PC-9 (cell line): ENCODE data around the gene MTERF1. TPM values are rescaled to one million over a fixed set of nuclear protein-coding genes. Genes with fewer than 3 reads are reported as not detected.

ENCODE experiments used
- BruUV-seq: library from RNA; stranded (reverse); fragments of 400-500 nt; replicated peaks from 2 replicates; lab custom pipeline; 2021; lab: Mats Ljungman, UMichigan
- CTCF ChIA-PET: fragments of 300-600 bp; sonication (Branson Sonifier 250); formaldehyde crosslinking; loops from one replicate; lab custom pipeline; 2022; ENCODE audit warnings: antibody characterized with exemption; lab: Charles Lee
- POLR2A ChIA-PET: fragments of 300-600 bp; sonication (Branson Sonifier 250); formaldehyde crosslinking; loops from one replicate; lab custom pipeline; 2022; ENCODE audit warnings: antibody characterized with exemption; ENCODE audit not compliant: unreplicated experiment; lab: Charles Lee
- DNase-seq, 2 experiments: peaks; one replicate each; pipeline versions ENCODE4 v3.0.0 to v3.0.0-alpha.2; 2015 to 2022; ENCODE audit warnings: mixed read lengths in 1 of 2
- H2AFZ ChIP-seq: fragments of 200-600 bp; sonication (generic); 2 replicates; pipeline ENCODE4 v1.8.1; 2017; ENCODE audit warnings: antibody characterized with exemption
- H3F3A ChIP-seq: fragments of 200-600 bp; sonication (generic); 2 replicates; pipeline ENCODE4 v1.8.1; 2017; ENCODE audit warnings: antibody characterized with exemption, mild to moderate bottlenecking, low read depth; ENCODE audit not compliant: insufficient read depth
- H3K27ac ChIP-seq: fragments of 200-600 bp; sonication (generic); 2 replicates; pipeline ENCODE4 v1.6.1; 2016; ENCODE audit warnings: mixed run types
- H3K27me3 ChIP-seq: fragments of 200-600 bp; sonication (generic); 2 replicates; pipeline ENCODE4 v1.6.1; 2016; ENCODE audit warnings: low read depth, mixed run types; ENCODE audit not compliant: insufficient read depth
- H3K36me3 ChIP-seq: fragments of 200-600 bp; sonication (generic); 2 replicates; pipeline ENCODE4 v1.6.1; 2016; ENCODE audit warnings: low read depth, mixed run types
- H3K4me1 ChIP-seq: fragments of 200-600 bp; sonication (generic); replicated peaks from 2 replicates; pipeline ENCODE4 v1.6.1; 2016; ENCODE audit warnings: mixed run types; ENCODE audit not compliant: insufficient read depth
- H3K4me2 ChIP-seq: fragments of 200-600 bp; sonication (generic); 2 replicates; pipeline ENCODE4 v1.6.1; 2017; ENCODE audit warnings: mixed run types
- H3K4me3 ChIP-seq: fragments of 200-600 bp; sonication (generic); 2 replicates; pipeline ENCODE4 v1.6.1; 2016; ENCODE audit warnings: mixed run types
- H3K79me2 ChIP-seq: fragments of 200-600 bp; sonication (generic); 2 replicates; pipeline ENCODE4 v1.6.1; 2017; ENCODE audit warnings: low read depth, mixed run types
- H3K9me2 ChIP-seq: fragments of 200-600 bp; sonication (generic); 2 replicates; pipeline ENCODE4 v1.8.1; 2017; ENCODE audit warnings: mild to moderate bottlenecking; ENCODE audit not compliant: insufficient read depth
- H3K9me3 ChIP-seq: fragments of 200-600 bp; sonication (generic); 2 replicates; pipeline ENCODE4 v1.8.1; 2016; ENCODE audit warnings: low read depth; ENCODE audit not compliant: insufficient read depth
- H4K20me1 ChIP-seq: fragments of 200-600 bp; sonication (generic); 2 replicates; pipeline ENCODE4 v1.8.1; 2017; ENCODE audit not compliant: insufficient read depth
- EZH2 ChIP-seq: fragments of 200-600 bp; sonication (generic); IDR thresholded peaks from 2 replicates; pipeline ENCODE4 v1.8.0; 2017; ENCODE audit warnings: antibody characterized with exemption, low read depth
- intact Hi-C: fragments of 100-400 bp; cut with micrococcal nuclease; formaldehyde crosslinking; loops from one replicate; pipeline ENCODE4 v1.10.0; 2022; ENCODE audit not compliant: unreplicated experiment
- total RNA-seq: library from RNA; stranded (reverse); gene quantifications from 2 replicates; pipeline ENCODE4 v1.2.3, GENCODE V29; 2021
- TF ChIP-seq, protein P1 (sequence below): fragments of 200-600 bp; sonication (generic); conservative IDR thresholded peaks from 2 replicates; pipeline ENCODE4 v1.6.1; 2017; ENCODE audit warnings: mixed run types, antibody characterized with exemption, mild to moderate bottlenecking, moderate library complexity

Gene MTERF1
- total RNA-seq, 1 experiment from 2014 or later: 16.9 TPM

DNA sequence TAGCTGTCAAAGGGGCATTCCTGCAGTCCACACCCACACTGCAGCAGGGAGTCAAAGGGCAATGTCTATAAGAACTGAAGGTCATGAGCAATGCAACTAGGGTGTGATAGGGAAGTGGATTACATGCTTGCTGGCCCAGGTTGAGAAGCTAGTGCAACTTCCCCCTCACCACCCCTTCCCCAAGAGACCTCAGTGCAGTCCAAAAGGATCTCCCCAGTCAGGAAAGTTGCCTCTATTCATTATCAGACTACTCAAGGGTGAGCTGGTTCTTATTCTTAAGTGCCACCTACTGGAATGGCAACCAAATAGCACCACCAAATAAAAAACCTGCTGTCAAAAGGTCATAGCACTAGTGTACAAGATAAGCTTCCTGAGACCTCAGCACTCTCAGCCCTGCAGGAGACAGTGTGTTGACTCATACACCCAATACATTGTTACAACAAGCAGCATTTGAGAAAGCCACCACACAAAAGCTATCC, 28.2 kb downstream of the MTERF1 start:
- TF ChIP-seq, protein P1, sequence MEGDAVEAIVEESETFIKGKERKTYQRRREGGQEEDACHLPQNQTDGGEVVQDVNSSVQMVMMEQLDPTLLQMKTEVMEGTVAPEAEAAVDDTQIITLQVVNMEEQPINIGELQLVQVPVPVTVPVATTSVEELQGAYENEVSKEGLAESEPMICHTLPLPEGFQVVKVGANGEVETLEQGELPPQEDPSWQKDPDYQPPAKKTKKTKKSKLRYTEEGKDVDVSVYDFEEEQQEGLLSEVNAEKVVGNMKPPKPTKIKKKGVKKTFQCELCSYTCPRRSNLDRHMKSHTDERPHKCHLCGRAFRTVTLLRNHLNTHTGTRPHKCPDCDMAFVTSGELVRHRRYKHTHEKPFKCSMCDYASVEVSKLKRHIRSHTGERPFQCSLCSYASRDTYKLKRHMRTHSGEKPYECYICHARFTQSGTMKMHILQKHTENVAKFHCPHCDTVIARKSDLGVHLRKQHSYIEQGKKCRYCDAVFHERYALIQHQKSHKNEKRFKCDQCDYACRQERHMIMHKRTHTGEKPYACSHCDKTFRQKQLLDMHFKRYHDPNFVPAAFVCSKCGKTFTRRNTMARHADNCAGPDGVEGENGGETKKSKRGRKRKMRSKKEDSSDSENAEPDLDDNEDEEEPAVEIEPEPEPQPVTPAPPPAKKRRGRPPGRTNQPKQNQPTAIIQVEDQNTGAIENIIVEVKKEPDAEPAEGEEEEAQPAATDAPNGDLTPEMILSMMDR: peak; percentile 51
- TF ChIP-seq EZH2: no peak
- Histone ChIP-seq H3K9me2 (no peaks in the 10 kb centered on the region), H3K9me3 (peaks cover 3% of the 10 kb centered on the region; the same call in 1 of the 2 replicates), H3K36me3 (no peaks in the 10 kb centered on the region), H2AFZ (no peak overlapping the region), H3K4me1 (peaks cover 13% of the 10 kb centered on the region; the same call in 1 of the 2 replicates), H3K4me3 (no peak overlapping the region), H4K20me1 (no peaks in the 10 kb centered on the region), H3K27me3 (no peaks in the 10 kb centered on the region), H3K27ac (no peak overlapping the region), H3K79me2 (no peaks in the 10 kb centered on the region), H3F3A (no peaks in the 10 kb centered on the region), H3K4me2 (no peak overlapping the region)
- intact Hi-C loops: loop anchor here (5.0 kb wide), 1 partner anchor 295 kb away; no protein-coding TSS in a partner anchor
- BruUV-seq: no TSS peak
- ChIA-PET POLR2A (no interaction called here), CTCF (interaction anchor here (1.0 kb wide), 1 partner anchor 22 kb away, joined by 5 read pairs; no protein-coding TSS in a partner anchor)
- peak in 1 of 2 experiments; percentile 41 for DNase-seq

GRCh38 chr7:91850455-91850854, 30.0 kb downstream of the MTERF1 start:
- intact Hi-C loops: loop anchor here (5.0 kb wide), 1 partner anchor 293 kb away; no protein-coding TSS in a partner anchor
- POLR2A ChIA-PET: no interaction called here
- Histone ChIP-seq H3K4me3 (no peak overlapping the region), H4K20me1 (no peaks in the 10 kb centered on the region), H3K27me3 (no peaks in the 10 kb centered on the region), H3K4me2 (no peak overlapping the region), H3K9me3 (peaks cover 3% of the 10 kb centered on the region; the same call in 1 of the 2 replicates), H3K4me1 (peaks cover 13% of the 10 kb centered on the region; the same call in 1 of the 2 replicates), H3K36me3 (no peaks in the 10 kb centered on the region), H3K9me2 (no peaks in the 10 kb centered on the region), H3K27ac (0 out of 2 replicates have a peak overlapping the region, but pooled peaks have one; percentile 8), H3F3A (no peaks in the 10 kb centered on the region), H2AFZ (no peak overlapping the region), H3K79me2 (no peaks in the 10 kb centered on the region)
- CTCF ChIA-PET: no interaction called here
- no TSS peak for BruUV-seq
- no peak for TF ChIP-seq EZH2
- TF ChIP-seq, protein P1: no peak
- DNase-seq: peak; percentile 33 to 86

DNA sequence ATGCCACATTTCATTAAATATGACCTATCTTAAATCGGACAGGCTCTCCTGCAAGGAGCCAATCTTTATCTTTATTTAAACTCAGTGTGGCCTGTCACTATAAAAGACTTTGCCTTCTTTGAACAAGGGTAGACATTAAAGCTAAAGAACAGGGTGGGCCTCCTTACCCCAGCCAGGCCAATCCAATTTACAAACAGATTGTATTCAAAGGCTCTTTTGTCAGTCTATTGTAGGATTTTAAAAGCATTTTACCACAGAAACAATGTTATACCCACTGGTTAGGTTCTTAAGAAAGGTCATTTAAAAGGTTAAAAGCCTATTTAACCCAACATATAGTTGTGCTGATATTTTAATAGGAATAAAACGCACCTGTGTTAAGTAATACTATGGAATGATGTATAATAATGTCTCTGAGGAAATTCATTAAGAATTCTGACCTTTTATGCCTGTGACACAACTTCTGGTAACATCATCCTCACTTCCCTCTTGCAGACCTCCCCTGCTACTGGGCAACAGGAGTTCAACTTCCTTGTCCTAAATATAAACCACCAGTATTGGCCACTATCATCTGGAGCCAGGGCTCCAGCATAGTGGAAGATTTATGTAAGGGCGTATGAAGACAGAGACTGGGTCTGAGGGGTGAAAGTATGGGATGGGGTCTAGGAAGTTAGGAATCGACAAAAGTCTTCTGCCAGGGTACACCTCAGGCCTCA, 32.5 kb downstream of the MTERF1 start:
- CTCF ChIA-PET: no interaction called here
- H3K4me3 ChIP-seq: no peak overlapping the region

More for the DNA sequence above, 32.5 kb downstream of the MTERF1 start:
- no peak for DNase-seq
- TF ChIP-seq, protein P1: no peak
- no peak for TF ChIP-seq EZH2
- Histone ChIP-seq H2AFZ (no peak overlapping the region), H3K4me2 (no peak overlapping the region), H3K36me3 (no peaks in the 10 kb centered on the region), H3K9me2 (no peaks in the 10 kb centered on the region), H3K9me3 (peaks cover 3% of the 10 kb centered on the region; the same call in 1 of the 2 replicates), H3K4me1 (peaks cover 13% of the 10 kb centered on the region; the same call in 1 of the 2 replicates), H3F3A (no peaks in the 10 kb centered on the region), H4K20me1 (no peaks in the 10 kb centered on the region), H3K79me2 (no peaks in the 10 kb centered on the region), H3K27me3 (no peaks in the 10 kb centered on the region), H3K27ac (no peak overlapping the region)
- intact Hi-C loops: no loop called here
- POLR2A ChIA-PET: interaction anchor here (0.6 kb wide), 1 partner anchor 688 kb away, joined by 4 read pairs; no protein-coding TSS in a partner anchor
- BruUV-seq: no TSS peak
